H9 (cell line): ENCODE measurements around the gene MOV10L1. TPM values are rescaled to one million over a fixed set of nuclear protein-coding genes. Genes with fewer than 3 reads are reported as not detected.

Experiments
- DNase-seq: peaks from one replicate; pipeline ENCODE4 v3.0.0-alpha.2; 2017
- H2AFZ ChIP-seq: one replicate; pipeline ENCODE4 v1.6.1; 2013; ENCODE audit warnings: mild to moderate bottlenecking, low read length, control low read depth, moderate library complexity
- H2AK5ac ChIP-seq: 2 replicates; pipeline ENCODE4 v1.6.1; 2013; ENCODE audit warnings: low read length, control low read depth, mixed read lengths; ENCODE audit not compliant: insufficient read length
- H2BK120ac ChIP-seq: one replicate; pipeline ENCODE4 v1.6.1; 2013; ENCODE audit warnings: low read depth, mild to moderate bottlenecking, low read length, control low read depth, inconsistent platforms; ENCODE audit not compliant: poor library complexity, severe bottlenecking
- H2BK12ac ChIP-seq: 2 replicates; pipeline ENCODE4 v1.6.1; 2013; ENCODE audit warnings: low read length, control low read depth, mixed read lengths, low read depth; ENCODE audit not compliant: insufficient read length
- H2BK15ac ChIP-seq: 2 replicates; pipeline ENCODE4 v1.6.1; 2013; ENCODE audit warnings: low read depth, low read length, control low read depth
- H2BK20ac ChIP-seq: one replicate; pipeline ENCODE4 v1.6.1; 2013; ENCODE audit warnings: low read depth, mild to moderate bottlenecking, low read length, control low read depth, inconsistent platforms; ENCODE audit not compliant: poor library complexity, severe bottlenecking
- H2BK5ac ChIP-seq: 2 replicates; pipeline ENCODE4 v1.6.1; 2013; ENCODE audit warnings: low read length, control low read depth, mixed read lengths; ENCODE audit not compliant: insufficient read length
- H3K14ac ChIP-seq: 2 replicates; pipeline ENCODE4 v1.6.1; 2013; ENCODE audit warnings: low read length, control low read depth; ENCODE audit not compliant: insufficient read depth
- H3K18ac ChIP-seq: 2 replicates; pipeline ENCODE4 v1.6.1; 2013; ENCODE audit warnings: low read depth, mild to moderate bottlenecking, mixed read lengths, low read length, control low read depth; ENCODE audit not compliant: insufficient read length
- H3K23ac ChIP-seq: 2 replicates; pipeline ENCODE4 v1.6.1; 2013; ENCODE audit warnings: low read length, control low read depth, mixed read lengths, low read depth; ENCODE audit not compliant: insufficient read length
- H3K23me2 ChIP-seq: 2 replicates; pipeline ENCODE4 v1.6.1; 2013; ENCODE audit warnings: low read depth, mild to moderate bottlenecking, mixed read lengths, low read length, control low read depth; ENCODE audit not compliant: insufficient read length, poor library complexity, severe bottlenecking
- H3K27ac ChIP-seq: 2 replicates; pipeline ENCODE4 v1.5.1; 2013; ENCODE audit warnings: low read length, control low read depth, mixed read lengths, low read depth; ENCODE audit not compliant: insufficient read length
- H3K27me3 ChIP-seq: 2 replicates; pipeline ENCODE4 v1.6.1; 2013; ENCODE audit warnings: low read length, control low read depth, inconsistent platforms; ENCODE audit not compliant: insufficient read depth
- H3K4ac ChIP-seq: 2 replicates; pipeline ENCODE4 v1.6.1; 2013; ENCODE audit warnings: low read depth, mild to moderate bottlenecking, control low read depth, inconsistent platforms, low read length, moderate library complexity
- H3K4me1 ChIP-seq: 2 replicates; pipeline ENCODE4 v1.6.1; 2013; ENCODE audit warnings: low read length, control low read depth, inconsistent platforms; ENCODE audit not compliant: insufficient read depth
- H3K4me2 ChIP-seq: 2 replicates; pipeline ENCODE4 v1.6.1; 2013; ENCODE audit warnings: low read length, control low read depth, mixed read lengths; ENCODE audit not compliant: insufficient read length, insufficient read depth
- H3K56ac ChIP-seq: 2 replicates; pipeline ENCODE4 v1.6.1; 2013; ENCODE audit warnings: low read depth, mild to moderate bottlenecking, mixed read lengths, low read length, control low read depth; ENCODE audit not compliant: insufficient read length
- H3K79me1 ChIP-seq: 2 replicates; pipeline ENCODE4 v1.6.1; 2013; ENCODE audit warnings: low read depth, mild to moderate bottlenecking, moderate library complexity, low read length, control low read depth, inconsistent platforms; ENCODE audit not compliant: insufficient read depth, poor library complexity, severe bottlenecking
- H3K79me2 ChIP-seq: 2 replicates; pipeline ENCODE4 v1.6.1; 2013; ENCODE audit warnings: low read length, control low read depth, inconsistent platforms; ENCODE audit not compliant: insufficient read depth
- H3K9ac ChIP-seq: 2 replicates; pipeline ENCODE4 v1.6.1; 2013; ENCODE audit warnings: low read length, control low read depth, mixed read lengths; ENCODE audit not compliant: insufficient read length; ENCODE audit errors: extremely low read depth
- H3K9me3 ChIP-seq: one replicate; pipeline ENCODE4 v1.6.1; 2013; ENCODE audit warnings: low read depth, low read length, inconsistent platforms; ENCODE audit not compliant: control insufficient read depth
- H3T11ph ChIP-seq: one replicate; pipeline ENCODE4 v1.6.1; 2013; ENCODE audit warnings: mild to moderate bottlenecking, low read length, control low read depth, inconsistent platforms
- H4K20me1 ChIP-seq: one replicate; pipeline ENCODE4 v1.6.1; 2013; ENCODE audit not compliant: control insufficient read depth, insufficient read length, insufficient read depth
- H4K5ac ChIP-seq: 2 replicates; pipeline ENCODE4 v1.6.1; 2013; ENCODE audit warnings: low read depth, mild to moderate bottlenecking, mixed read lengths, low read length, control low read depth; ENCODE audit not compliant: insufficient read length
- H4K8ac ChIP-seq: replicated peaks from 2 replicates; pipeline ENCODE4 v1.6.1; 2013; ENCODE audit warnings: low read length, control low read depth, mixed read lengths, low read depth; ENCODE audit not compliant: insufficient read length
- H4K91ac ChIP-seq: 2 replicates; pipeline ENCODE4 v1.6.1; 2013; ENCODE audit warnings: low read depth, mild to moderate bottlenecking, moderate library complexity, mixed read lengths, low read length, control low read depth; ENCODE audit not compliant: insufficient read length
- H3K27ac Mint-ChIP-seq, 3 experiments: 2 replicates in 2 of 3; 3 replicates in 1 of 3; pipeline ENCODE4 v1.8.0; 2020 to 2021; ENCODE audit warnings: mixed read lengths in 3 of 3, mild to moderate bottlenecking in 1 of 3, moderate library complexity in 1 of 3
- H3K27me3 Mint-ChIP-seq: 2 replicates; pipeline ENCODE4 v1.8.0; 2021; ENCODE audit warnings: low read depth, mild to moderate bottlenecking, moderate library complexity, mixed read lengths
- H3K36me3 Mint-ChIP-seq, 3 experiments: 2 replicates in 2 of 3; 3 replicates in 1 of 3; pipeline ENCODE4 v1.8.0; 2020 to 2021; ENCODE audit warnings: low read depth in 3 of 3, mixed read lengths in 3 of 3; ENCODE audit not compliant: insufficient read depth in 1 of 3
- H3K4me1 Mint-ChIP-seq, 2 experiments: 2 replicates each; pipeline ENCODE4 v1.8.0; 2020; ENCODE audit warnings: mixed read lengths in 2 of 2
- H3K4me3 Mint-ChIP-seq, 2 experiments: 2 replicates in 1 of 2; 3 replicates in 1 of 2; pipeline ENCODE4 v1.8.0; 2020 to 2021; ENCODE audit warnings: mild to moderate bottlenecking in 2 of 2, mixed read lengths in 2 of 2, moderate library complexity in 1 of 2
- H3K9me3 Mint-ChIP-seq, 2 experiments: 2 replicates in 1 of 2; 3 replicates in 1 of 2; pipeline ENCODE4 v1.8.0; 2020; ENCODE audit warnings: mild to moderate bottlenecking in 2 of 2, mixed read lengths in 2 of 2, moderate library complexity in 1 of 2
- WGBS: extraction: QIAGEN DNeasy Blood & Tissue Kit; methylation state at CpG from one replicate; pipeline ENCODE4 v1.1.7; 2013; ENCODE audit warnings: missing lambda C conversion rate, low lambda C conversion rate, mixed read lengths; ENCODE audit not compliant: insufficient read length; ENCODE audit errors: extremely low coverage; 5-methylcytosine and 5-hydroxymethylcytosine counted together
- total RNA-seq: library from RNA; stranded (reverse); gene quantifications from 2 replicates; pipeline ENCODE4 v1.2.1, GENCODE V29; 2021
- TF ChIP-seq, protein P1 (sequence below): fragments of 200-600 bp; sonication (generic); conservative IDR thresholded peaks from 3 replicates; pipeline ENCODE4 v1.8.0; 2021; ENCODE audit warnings: antibody characterized with exemption, mild to moderate bottlenecking

Gene MOV10L1
- total RNA-seq, 1 experiment from 2014 or later: not detected

DNA sequence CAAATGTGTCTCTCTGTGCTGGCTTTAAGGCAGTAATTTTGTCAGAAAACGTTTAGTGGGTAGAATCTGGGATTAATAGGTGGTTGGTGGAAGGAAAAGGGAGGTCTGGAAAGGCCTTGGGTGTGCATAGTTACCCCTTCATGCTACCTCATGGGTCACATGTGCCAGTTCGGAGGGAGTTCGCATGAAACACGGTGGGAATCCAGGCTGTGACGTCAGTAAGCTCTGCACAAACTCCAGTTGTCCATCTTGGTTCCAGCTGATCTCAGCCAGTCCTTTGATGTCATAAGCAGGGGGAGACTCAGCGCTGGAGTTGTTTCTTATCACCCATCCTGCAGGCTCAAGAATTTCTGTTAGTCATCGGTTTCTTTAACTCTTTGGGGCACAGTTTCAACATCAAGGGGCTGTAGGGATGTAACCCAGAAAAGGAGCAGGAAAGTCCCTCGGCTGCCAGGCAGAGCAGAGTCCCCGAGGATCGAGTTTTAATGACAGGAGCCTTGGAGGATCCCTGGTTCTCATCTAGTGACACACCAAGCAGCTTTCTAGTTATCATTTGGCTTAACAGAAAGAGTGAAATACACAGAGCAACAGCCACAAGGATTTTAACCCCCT, 28.9 kb downstream of the MOV10L1 start:
- Histone ChIP-seq H2BK15ac (no peak overlapping the region), H4K91ac (no peak overlapping the region), H3K23me2 (no peaks in the 10 kb centered on the region), H3K27me3 (no peaks in the 10 kb centered on the region), H3K27ac (no peak overlapping the region), H3K9me3 (no peaks in the 10 kb centered on the region), H3K14ac (no peak overlapping the region), H2AFZ (no peak overlapping the region), H3K79me1 (no peaks in the 10 kb centered on the region), H3K23ac (no peak overlapping the region), H2BK20ac (no peak overlapping the region), H4K5ac (no peak overlapping the region), H3K56ac (no peak overlapping the region), H3K4ac (no peak overlapping the region), H3K18ac (no peak overlapping the region), H3K4me2 (no peak overlapping the region), H4K8ac (no peak overlapping the region), H2BK5ac (no peak overlapping the region), H3K79me2 (no peaks in the 10 kb centered on the region), H3T11ph (no peak overlapping the region), H4K20me1 (no peaks in the 10 kb centered on the region), H3K4me1 (no peaks in the 10 kb centered on the region), H3K9ac (no peak overlapping the region), H2BK12ac (no peak overlapping the region), H2BK120ac (no peak overlapping the region), H2AK5ac (no peak overlapping the region)
- Mint-ChIP-seq H3K4me3 (no peak overlapping the region), H3K27ac (peak overlapping the region in 1 of 3 experiments; percentile 10; a peak in 1 of 7 replicates), H3K4me1 (peaks cover 0 to 6% of the 10 kb centered on the region in 2 experiments; a peak in 3 of 4 replicates), H3K9me3 (peaks cover 3 to 5% of the 10 kb centered on the region in 2 experiments; a peak in 4 of 5 replicates), H3K36me3 (no peaks in the 10 kb centered on the region; a peak in 1 of 7 replicates), H3K27me3 (peaks cover 42% of the 10 kb centered on the region)
- WGBS: no CpG with 5 or more reads among the region's 10 CpGs
- TF ChIP-seq, protein P1, sequence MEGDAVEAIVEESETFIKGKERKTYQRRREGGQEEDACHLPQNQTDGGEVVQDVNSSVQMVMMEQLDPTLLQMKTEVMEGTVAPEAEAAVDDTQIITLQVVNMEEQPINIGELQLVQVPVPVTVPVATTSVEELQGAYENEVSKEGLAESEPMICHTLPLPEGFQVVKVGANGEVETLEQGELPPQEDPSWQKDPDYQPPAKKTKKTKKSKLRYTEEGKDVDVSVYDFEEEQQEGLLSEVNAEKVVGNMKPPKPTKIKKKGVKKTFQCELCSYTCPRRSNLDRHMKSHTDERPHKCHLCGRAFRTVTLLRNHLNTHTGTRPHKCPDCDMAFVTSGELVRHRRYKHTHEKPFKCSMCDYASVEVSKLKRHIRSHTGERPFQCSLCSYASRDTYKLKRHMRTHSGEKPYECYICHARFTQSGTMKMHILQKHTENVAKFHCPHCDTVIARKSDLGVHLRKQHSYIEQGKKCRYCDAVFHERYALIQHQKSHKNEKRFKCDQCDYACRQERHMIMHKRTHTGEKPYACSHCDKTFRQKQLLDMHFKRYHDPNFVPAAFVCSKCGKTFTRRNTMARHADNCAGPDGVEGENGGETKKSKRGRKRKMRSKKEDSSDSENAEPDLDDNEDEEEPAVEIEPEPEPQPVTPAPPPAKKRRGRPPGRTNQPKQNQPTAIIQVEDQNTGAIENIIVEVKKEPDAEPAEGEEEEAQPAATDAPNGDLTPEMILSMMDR: no peak
- DNase-seq: no peak
